Measurements from ENCODE around the gene HK2.
"Not testable (repeated sequence)": the region's sequence is repeated elsewhere in the genome, so short reads cannot be mapped to it uniquely, and the experiment has no call there.

HK2 gene

GRCh38 chr2:74834792-74835755 is 1.1 kb downstream of the HK2 start:
- peak; percentile 73 for DNase-seq (ENCODE audit: low read depth)

GRCh38 chr2:74835831-74836674 is 2.1 kb downstream of the HK2 start:
- DNase-seq (ENCODE audit: low read depth): no peak

DNA sequence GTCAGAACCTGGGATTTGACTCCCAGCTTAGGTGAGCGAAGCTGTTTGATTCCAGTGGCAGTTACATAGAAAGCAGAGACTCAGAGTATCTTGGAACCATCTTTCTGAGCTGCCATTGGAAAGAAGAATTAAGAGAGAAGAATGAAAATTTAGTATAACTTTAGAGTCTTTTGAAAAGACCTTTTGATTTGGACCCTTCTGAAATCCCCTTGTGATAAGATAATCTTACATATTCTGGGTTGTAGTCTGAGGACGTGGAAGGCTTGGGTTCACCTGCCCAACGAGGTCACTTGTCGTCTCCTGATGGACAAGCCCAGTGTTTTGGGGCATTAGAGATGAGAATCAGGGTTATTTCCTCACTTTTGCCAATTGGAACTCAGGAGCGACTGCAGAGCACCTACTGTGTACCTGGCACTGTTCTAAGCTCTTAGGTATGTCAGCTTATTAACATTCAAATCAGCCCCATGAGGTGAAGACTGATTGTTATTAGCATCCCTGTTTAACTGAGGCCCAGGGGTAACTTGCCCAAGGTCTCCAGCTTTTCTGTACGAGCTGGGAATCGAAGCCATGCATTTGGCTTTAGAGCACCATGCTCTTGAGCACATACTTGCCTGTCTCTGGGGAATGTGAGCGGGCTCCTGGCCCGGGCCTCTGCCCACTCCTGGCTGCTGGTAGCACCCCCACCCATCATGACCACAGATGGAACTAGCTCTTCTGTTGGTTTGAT is 2.9 kb downstream of the HK2 start:
- DNase-seq (ENCODE audit: low read depth): no peak

DNA sequence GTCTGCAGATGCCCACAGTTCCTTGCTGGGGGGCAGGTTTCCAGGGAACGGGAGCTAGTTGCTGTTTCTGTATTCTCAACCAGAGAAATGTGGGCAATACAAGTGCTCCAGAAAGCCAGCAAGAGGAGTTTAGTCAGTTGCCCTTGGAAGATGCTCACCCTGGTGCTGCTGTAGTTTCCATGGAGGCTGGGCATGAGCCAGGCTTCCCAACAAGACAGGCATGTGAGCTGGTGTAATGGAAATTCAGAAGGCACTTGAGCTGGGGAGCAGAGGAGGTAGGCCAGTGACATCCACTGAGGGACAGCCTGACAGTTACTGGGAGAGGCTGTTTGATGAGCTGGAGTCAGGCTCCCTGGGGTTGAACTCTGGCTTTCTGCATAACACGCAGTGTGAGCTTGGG is 7.7 kb downstream of the HK2 start:
- no peak for DNase-seq (ENCODE audit: low read depth)

- DNase-seq (ENCODE audit: low read depth): no peak
Measured at GRCh38 chr2:74843433-74843832, 9.5 kb downstream of the HK2 start.

DNA sequence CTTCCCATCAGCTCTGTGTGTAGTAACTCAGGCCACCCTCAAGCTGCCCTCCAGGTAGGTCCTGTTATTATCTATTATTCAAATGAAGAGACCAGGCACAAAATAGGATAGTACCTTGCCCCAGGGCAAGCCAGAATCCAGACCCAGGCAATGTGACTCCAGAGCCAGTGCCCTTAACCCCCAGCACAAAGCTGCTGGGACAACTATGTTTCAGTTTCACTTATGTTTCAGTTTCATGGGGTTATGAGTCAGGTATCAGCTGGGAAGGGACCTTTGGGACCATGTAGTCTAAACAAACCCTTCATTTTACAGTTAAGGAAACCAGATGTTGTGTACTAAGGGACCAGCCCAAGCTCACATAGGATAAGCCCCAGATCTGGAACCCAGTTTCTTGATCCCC is 10.0 kb downstream of the HK2 start:
- peak; percentile 13 for DNase-seq (ENCODE audit: low read depth)

DNA sequence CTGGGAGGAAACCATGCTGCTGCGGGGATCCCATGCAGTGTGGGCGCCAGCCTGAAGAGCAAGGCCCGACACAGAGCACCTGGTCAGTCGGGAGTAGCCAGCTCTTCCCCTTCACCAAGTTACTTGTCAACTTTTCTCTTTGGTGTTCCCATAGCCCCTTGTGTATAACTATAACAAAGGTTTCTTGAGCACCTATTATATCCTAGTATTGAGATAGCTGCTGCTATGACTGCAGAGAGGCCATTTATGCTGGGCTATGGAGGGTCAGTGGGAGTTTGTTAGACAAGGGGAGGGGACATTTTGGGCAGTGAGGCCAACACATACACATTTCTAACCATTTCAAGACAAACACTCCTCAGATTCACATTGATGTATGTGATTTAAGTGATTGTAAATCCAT is 10.8 kb downstream of the HK2 start:
- no peak for DNase-seq (ENCODE audit: low read depth)

- no peak for DNase-seq (ENCODE audit: low read depth)
Measured at GRCh38 chr2:74845217-74845751, 11.4 kb downstream of the HK2 start.

- DNase-seq (ENCODE audit: low read depth): no peak
Measured at GRCh38 chr2:74845991-74846390, 12.1 kb downstream of the HK2 start.

GRCh38 chr2:74846481-74846880 is 12.6 kb downstream of the HK2 start:
- DNase-seq (ENCODE audit: low read depth): no peak

- DNase-seq (ENCODE audit: low read depth): no peak
Measured at GRCh38 chr2:74847070-74847858, 13.3 kb downstream of the HK2 start.

GRCh38 chr2:74849228-74849892 is 15.4 kb downstream of the HK2 start:
- peak; percentile 14 for DNase-seq (ENCODE audit: low read depth)

DNA sequence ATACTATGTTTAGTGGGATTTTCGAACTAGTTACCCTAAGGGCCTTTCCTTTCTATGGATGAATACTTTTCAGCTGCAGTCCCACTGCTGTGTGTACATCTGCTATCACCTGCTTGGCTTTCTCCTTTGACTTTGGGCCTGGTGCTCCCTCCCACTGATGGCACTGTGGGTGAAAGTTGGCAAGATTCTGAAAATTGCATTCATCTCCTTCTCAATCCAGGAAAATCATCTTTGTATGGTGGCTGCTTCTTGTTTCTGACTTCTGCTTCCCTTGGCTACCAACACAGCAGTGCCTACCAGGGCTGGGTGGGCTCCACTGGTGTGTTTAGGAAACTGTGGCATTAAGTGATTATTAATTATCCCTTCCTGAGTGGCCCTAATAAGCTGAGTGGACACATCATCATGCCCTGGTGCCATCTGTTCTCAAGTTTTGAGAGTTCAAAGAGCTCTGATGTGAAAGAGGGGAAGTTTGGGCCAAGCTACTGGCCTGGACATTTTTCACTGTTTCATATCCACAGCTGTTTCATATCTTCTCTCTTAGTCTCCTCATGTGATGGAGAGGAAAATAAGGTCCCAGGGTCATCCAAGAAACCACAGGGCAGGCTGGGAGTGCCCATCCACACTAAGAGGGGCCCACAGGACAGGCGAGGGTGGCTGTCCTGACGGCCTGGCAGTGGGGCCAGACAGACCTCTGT is 16.7 kb downstream of the HK2 start:
- no peak for DNase-seq (ENCODE audit: low read depth)

DNA sequence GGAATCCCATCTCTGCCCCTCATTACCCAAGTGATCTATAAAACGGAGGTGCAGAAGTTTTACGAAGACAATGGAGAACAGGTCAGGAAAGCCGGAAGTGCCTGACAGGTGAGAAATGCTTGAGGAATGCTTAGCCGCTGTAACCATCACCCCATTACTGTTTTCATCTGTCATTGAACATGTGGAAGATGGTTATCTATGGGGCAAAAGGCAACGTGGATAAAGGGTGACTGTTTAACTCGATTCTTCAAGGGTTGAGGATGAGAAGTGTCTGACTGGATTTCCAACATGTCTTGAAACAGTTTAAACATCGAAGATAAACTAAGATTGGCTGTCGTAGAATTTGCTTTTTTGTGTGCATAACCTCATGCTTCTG is 17.3 kb downstream of the HK2 start:
- no peak for DNase-seq (ENCODE audit: low read depth)

DNA sequence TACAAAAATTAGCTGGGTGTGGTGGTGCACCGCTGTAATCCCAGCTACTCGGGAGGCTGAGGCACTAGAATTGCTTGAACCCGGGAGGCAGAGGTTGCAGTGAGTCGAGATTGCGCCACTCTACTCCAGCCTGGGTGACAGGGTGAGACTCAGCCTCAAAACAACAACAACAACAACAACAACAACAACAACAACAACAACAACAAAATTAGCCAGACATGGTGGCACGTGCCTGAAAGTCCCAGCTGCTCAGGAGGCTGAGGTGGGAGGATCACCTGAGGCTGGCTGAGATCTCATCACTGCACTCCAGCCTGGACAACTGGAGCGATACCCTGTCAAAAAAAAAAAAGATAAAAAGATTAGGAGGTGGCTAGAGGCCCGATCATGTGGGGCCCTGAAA is 19.4 kb downstream of the HK2 start:
- DNase-seq (ENCODE audit: low read depth): not testable (repeated sequence)

GRCh38 chr2:74854401-74854800 is 20.5 kb downstream of the HK2 start:
- no peak for DNase-seq (ENCODE audit: low read depth)

- not testable (repeated sequence) for DNase-seq (ENCODE audit: low read depth)
Measured at GRCh38 chr2:74855114-74855707, 21.3 kb downstream of the HK2 start.

- no peak for DNase-seq (ENCODE audit: low read depth)
Measured at GRCh38 chr2:74856004-74856578, 22.2 kb downstream of the HK2 start.

DNA sequence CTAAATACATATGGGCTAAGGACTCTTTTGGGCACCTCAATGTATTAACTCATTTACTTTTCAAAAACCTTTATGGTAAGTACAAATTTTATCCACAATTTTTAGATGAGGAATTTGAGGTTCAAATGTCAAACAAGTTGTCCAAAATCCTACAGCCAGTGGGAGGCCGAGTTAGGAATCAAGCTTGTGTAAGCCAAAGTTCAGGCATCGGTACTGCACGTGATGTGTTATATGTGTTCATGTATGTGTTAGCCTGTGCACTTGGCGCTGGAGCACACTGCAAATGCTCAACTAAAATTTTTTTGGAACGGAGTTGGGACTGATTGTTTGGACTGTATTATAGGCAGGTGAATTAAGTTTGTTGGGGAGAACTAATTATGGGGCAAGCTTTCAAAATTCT is 22.7 kb downstream of the HK2 start:
- DNase-seq (ENCODE audit: low read depth): no peak
